ENCODE measurements around the gene CNN3.

Gene CNN3

DNA sequence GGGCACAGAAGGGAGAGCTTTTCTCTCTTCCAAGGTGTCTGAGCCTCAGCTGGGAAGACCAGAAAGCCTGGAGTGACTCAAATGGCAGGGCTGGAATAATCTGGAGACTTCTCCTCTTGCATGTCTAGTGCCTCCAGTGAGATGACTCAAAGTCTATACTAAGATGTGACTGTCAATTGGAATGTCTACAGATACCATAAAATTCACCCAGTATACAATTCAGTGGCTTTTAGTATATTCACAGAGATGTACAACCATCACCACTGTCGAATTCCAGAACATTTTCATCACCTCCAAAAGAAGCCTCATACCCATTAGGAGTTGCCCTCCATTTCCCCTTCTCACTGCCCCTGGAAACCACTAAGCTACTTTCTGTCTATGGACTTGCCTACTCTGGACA is 47.9 kb upstream of the CNN3 start:
- CTCF ChIA-PET: interaction anchor here (0.6 kb wide), 1 partner anchor 495 kb away, joined by 3 read pairs; no protein-coding TSS in a partner anchor

DNA sequence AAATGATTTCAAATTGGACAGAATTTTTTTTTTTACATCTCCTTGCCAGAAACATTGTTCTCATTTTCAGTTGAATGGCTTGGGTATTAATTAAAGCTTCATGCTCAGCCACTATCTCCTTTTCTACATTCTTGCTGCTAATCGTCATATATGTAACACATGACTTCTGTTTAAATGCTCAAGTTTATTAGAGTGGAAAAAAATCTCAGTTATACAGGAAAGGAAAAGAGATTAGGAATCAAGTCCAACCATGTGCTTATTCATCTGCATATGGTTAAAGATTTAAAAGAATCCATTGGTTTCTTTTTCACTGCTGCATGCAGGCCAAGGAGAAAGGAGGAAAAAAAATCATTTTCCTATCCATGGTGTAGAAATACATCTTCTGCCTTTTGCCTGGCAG is 47.3 kb upstream of the CNN3 start:
- Histone ChIP-seq H3K4me1 (ENCODE audit: control insufficient read depth, insufficient read depth, low read length) (no peaks in the 10 kb centered on the region), H3K9me3 (ENCODE audit: control insufficient read depth, insufficient read depth, low read depth, low read length) (no peaks in the 10 kb centered on the region), H3K4me3 (ENCODE audit: low read depth, low read length) (no peak overlapping the region), H3K27ac (ENCODE audit: extremely low read depth, low read depth, low read length) (no peak overlapping the region), H3K36me3 (ENCODE audit: control insufficient read depth in 2 of 2, insufficient read depth in 1 of 2, low read length in 2 of 2) (no peaks in the 10 kb centered on the region)
- TF ChIP-seq ZBTB48 (tag by site-specific recombination; IDR thresholded peaks at IDR 0.05): no peak
- no peak for TF ChIP-seq ZNF626 (tag by site-specific recombination; IDR thresholded peaks at IDR 0.05)
- TF ChIP-seq ZBTB17 (tag by site-specific recombination; IDR thresholded peaks at IDR 0.05): no peak
- TF ChIP-seq ZNF184 (tag by site-specific recombination; IDR thresholded peaks at IDR 0.05): no peak
- TF ChIP-seq, protein P1, sequence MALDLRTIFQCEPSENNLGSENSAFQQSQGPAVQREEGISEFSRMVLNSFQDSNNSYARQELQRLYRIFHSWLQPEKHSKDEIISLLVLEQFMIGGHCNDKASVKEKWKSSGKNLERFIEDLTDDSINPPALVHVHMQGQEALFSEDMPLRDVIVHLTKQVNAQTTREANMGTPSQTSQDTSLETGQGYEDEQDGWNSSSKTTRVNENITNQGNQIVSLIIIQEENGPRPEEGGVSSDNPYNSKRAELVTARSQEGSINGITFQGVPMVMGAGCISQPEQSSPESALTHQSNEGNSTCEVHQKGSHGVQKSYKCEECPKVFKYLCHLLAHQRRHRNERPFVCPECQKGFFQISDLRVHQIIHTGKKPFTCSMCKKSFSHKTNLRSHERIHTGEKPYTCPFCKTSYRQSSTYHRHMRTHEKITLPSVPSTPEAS (tag by site-specific recombination; IDR thresholded peaks at IDR 0.05): no peak
- TF ChIP-seq YY2 (tag by site-specific recombination; IDR thresholded peaks at IDR 0.05): no peak
- TF ChIP-seq ZNF571 (tag by site-specific recombination; IDR thresholded peaks at IDR 0.05): no peak
- no peak for TF ChIP-seq ZNF610 (tag by site-specific recombination; IDR thresholded peaks at IDR 0.05; ENCODE audit: borderline replicate concordance)
- no peak for TF ChIP-seq ZNF354C (tag by site-specific recombination; IDR thresholded peaks at IDR 0.05; ENCODE audit: borderline replicate concordance, low read depth)
- TF ChIP-seq SALL2 (tag by site-specific recombination; IDR thresholded peaks at IDR 0.05; ENCODE audit: borderline replicate concordance): no peak
- no peak for TF ChIP-seq ZNF544 (tag by site-specific recombination; IDR thresholded peaks at IDR 0.05)
- TF ChIP-seq ZNF514 (tag by site-specific recombination; IDR thresholded peaks at IDR 0.05): no peak
- no peak for TF ChIP-seq ZNF585B (tag by site-specific recombination; IDR thresholded peaks at IDR 0.05)
- TF ChIP-seq ZNF48 (tag by site-specific recombination; IDR thresholded peaks at IDR 0.05): no peak
- TF ChIP-seq, protein P2, sequence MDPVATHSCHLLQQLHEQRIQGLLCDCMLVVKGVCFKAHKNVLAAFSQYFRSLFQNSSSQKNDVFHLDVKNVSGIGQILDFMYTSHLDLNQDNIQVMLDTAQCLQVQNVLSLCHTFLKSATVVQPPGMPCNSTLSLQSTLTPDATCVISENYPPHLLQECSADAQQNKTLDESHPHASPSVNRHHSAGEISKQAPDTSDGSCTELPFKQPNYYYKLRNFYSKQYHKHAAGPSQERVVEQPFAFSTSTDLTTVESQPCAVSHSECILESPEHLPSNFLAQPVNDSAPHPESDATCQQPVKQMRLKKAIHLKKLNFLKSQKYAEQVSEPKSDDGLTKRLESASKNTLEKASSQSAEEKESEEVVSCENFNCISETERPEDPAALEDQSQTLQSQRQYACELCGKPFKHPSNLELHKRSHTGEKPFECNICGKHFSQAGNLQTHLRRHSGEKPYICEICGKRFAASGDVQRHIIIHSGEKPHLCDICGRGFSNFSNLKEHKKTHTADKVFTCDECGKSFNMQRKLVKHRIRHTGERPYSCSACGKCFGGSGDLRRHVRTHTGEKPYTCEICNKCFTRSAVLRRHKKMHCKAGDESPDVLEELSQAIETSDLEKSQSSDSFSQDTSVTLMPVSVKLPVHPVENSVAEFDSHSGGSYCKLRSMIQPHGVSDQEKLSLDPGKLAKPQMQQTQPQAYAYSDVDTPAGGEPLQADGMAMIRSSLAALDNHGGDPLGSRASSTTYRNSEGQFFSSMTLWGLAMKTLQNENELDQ (tag by site-specific recombination; IDR thresholded peaks at IDR 0.05; ENCODE audit: low read depth): no peak
- TF ChIP-seq ZNF433 (tag by site-specific recombination; IDR thresholded peaks at IDR 0.05; ENCODE audit: low read depth): no peak
- TF ChIP-seq ZNF768 (tag by site-specific recombination; IDR thresholded peaks at IDR 0.05): no peak
- ChIA-PET CTCF (interaction anchor here (0.6 kb wide), 1 partner anchor 76 kb away, joined by 5 read pairs; no protein-coding TSS in a partner anchor), POLR2A (no interaction called here)

More for the DNA sequence above, 47.9 kb upstream of the CNN3 start:
- Histone ChIP-seq H3K36me3 (ENCODE audit: control insufficient read depth in 2 of 2, insufficient read depth in 1 of 2, low read length in 2 of 2) (no peaks in the 10 kb centered on the region), H3K9me3 (ENCODE audit: control insufficient read depth, insufficient read depth, low read depth, low read length) (no peaks in the 10 kb centered on the region), H3K27ac (ENCODE audit: extremely low read depth, low read depth, low read length) (no peak overlapping the region), H3K4me3 (ENCODE audit: low read depth, low read length) (no peak overlapping the region), H3K4me1 (ENCODE audit: control insufficient read depth, insufficient read depth, low read length) (no peaks in the 10 kb centered on the region)
- POLR2A ChIA-PET: interaction anchor here (0.6 kb wide), 1 partner anchor 12 kb away, joined by 4 read pairs; no protein-coding TSS in a partner anchor
- no peak for TF ChIP-seq ZNF133 (tag by site-specific recombination; IDR thresholded peaks at IDR 0.05)
- TF ChIP-seq GLIS2 (tag by site-specific recombination; IDR thresholded peaks at IDR 0.05): no peak
- TF ChIP-seq ZBTB20 (tag by site-specific recombination; IDR thresholded peaks at IDR 0.05): no peak
- TF ChIP-seq, protein P3, sequence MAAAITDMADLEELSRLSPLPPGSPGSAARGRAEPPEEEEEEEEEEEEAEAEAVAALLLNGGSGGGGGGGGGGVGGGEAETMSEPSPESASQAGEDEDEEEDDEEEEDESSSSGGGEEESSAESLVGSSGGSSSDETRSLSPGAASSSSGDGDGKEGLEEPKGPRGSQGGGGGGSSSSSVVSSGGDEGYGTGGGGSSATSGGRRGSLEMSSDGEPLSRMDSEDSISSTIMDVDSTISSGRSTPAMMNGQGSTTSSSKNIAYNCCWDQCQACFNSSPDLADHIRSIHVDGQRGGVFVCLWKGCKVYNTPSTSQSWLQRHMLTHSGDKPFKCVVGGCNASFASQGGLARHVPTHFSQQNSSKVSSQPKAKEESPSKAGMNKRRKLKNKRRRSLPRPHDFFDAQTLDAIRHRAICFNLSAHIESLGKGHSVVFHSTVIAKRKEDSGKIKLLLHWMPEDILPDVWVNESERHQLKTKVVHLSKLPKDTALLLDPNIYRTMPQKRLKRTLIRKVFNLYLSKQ (tag by site-specific recombination; IDR thresholded peaks at IDR 0.05; ENCODE audit: borderline replicate concordance): no peak
- no peak for TF ChIP-seq ZNF16 (tag by site-specific recombination; IDR thresholded peaks at IDR 0.05; ENCODE audit: low read depth)
- TF ChIP-seq ZNF221 (tag by site-specific recombination; IDR thresholded peaks at IDR 0.05; ENCODE audit: borderline replicate concordance): no peak
- TF ChIP-seq GLI2 (tag by site-specific recombination; IDR thresholded peaks at IDR 0.05; ENCODE audit: borderline replicate concordance, low read depth): no peak
- TF ChIP-seq ZNF239 (tag by site-specific recombination; IDR thresholded peaks at IDR 0.05): no peak

All from HEK293 (cell line).